ENCODE results near the gene SLC30A7.
A peak's percentile ranks its signal among the peaks of the same experiment; 100 is the strongest.

Gene SLC30A7

DNA sequence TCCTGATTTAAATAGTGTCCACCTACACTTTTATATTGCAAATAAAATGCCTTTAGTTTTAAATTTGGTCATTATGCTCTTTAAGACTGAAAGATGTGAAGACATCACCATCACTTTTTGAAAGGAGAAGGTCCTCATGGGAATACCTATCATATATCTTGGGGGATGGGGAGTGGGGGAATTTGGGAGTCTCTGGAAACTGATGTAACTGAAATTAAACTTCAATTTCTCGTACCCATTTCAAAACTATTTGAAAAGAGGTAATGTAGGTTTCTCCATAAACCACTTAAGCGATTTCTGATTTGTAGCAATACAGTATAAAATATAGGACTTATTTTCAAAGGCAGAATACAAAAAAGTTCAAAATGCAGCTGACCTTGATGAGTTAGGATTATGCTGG, 2.2 kb upstream of the SLC30A7 start:
- Histone ChIP-seq H2AK5ac (ENCODE audit: low read depth, low read length) (no peak overlapping the region), H2AFZ (ENCODE audit: low read length) (no peak overlapping the region), H3K9ac (ENCODE audit: low read depth, low read length, poor library complexity) (no peak overlapping the region), H2BK15ac (ENCODE audit: low read length) (no peak overlapping the region), H3K9me3 (replicated peaks in 1 of 2; ENCODE audit: control insufficient read depth in 2 of 2, insufficient read depth in 1 of 2, low read depth in 1 of 2, low read length in 2 of 2) (peaks cover 8 to 37% of the 10 kb centered on the region in 2 donors), H3K4me3 (ENCODE audit: low read length in 2 of 2) (peak overlapping the region in 1 of 2 donors; percentile 97), H3K4ac (ENCODE audit: low read length) (no peak overlapping the region), H2BK120ac (ENCODE audit: low read depth, low read length) (no peak overlapping the region), H3K23ac (ENCODE audit: low read depth, low read length, poor library complexity) (no peak overlapping the region), H2BK5ac (ENCODE audit: low read length) (no peak overlapping the region), H3K14ac (ENCODE audit: low read length) (no peak overlapping the region), H3K27me3 (ENCODE audit: control insufficient read depth in 3 of 3, insufficient read depth in 3 of 3, low read depth in 1 of 3, low read length in 3 of 3) (no peaks in the 10 kb centered on the region), H3K79me1 (ENCODE audit: low read depth, low read length) (peaks cover 4% of the 10 kb centered on the region), H4K8ac (ENCODE audit: low read depth, low read length) (no peak overlapping the region), H3K36me3 (replicated peaks in 1 of 2; ENCODE audit: control insufficient read depth in 2 of 2, insufficient read depth in 2 of 2, low read length in 2 of 2) (peaks cover 6 to 50% of the 10 kb centered on the region in 2 donors), H2BK12ac (ENCODE audit: low read length) (no peak overlapping the region), H3K4me2 (ENCODE audit: insufficient read depth, low read length, poor library complexity, severe bottlenecking) (no peak overlapping the region), H3K18ac (ENCODE audit: low read length) (no peak overlapping the region), H3K27ac (replicated peaks; ENCODE audit: low read length) (no peak overlapping the region), H3K4me1 (ENCODE audit: control insufficient read depth in 2 of 2, insufficient read depth in 1 of 2, low read depth in 1 of 2, low read length in 2 of 2) (peaks cover 0 to 10% of the 10 kb centered on the region in 2 donors), H4K91ac (ENCODE audit: low read depth, low read length, poor library complexity) (no peak overlapping the region)
- DNase-seq (ENCODE audit: low spot score), result no peak
- no CpG with 5 or more reads among the region's 2 CpGs for WGBS, 2 donors (ENCODE audit: extremely low coverage in 2 of 2, insufficient read length in 2 of 2, insufficient replicate concordance in 1 of 2)

DNA sequence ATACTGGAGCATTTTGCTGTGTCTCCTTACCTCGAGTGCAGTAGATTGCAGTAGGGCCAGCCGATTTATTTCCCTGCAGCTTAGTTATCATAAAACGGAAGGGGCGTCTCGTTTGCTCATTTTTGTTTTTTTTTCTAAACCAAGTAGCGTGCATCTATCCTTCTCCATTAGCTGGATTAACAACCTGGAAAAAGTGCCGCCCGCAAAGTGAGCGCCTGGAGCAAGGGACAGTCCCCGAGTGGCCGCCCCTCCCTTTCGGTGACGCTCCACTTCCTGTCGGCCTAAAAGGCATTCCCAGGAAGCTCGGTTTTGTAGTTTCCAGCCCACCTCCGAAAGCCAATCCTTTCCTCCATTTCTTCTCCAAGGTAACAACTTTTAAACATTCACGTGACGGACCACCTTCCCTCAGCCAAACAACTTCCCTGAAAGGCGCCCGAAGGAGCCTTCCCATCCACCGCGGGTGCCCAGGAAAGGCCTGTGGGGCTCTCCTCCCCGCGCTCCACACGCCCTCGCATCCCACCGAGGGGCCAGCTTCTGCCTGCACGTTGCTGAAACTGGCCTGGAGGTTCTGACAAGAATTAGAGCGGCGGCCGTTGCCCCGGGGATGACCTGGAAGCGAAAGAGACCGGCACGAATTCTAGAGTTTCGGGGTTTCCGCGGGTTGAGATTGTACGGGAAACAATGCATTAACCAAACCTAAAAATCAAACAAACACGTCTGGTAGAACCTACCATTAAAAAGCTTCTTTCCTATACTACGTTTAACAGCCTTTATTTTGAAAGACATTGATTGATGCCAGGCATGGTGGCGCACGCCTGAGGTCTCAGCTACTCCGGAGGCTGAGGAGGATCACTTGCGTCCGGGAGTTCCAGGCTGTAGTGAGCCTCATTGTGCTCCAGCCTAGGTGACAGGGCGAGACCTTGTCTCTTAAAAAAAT, 1.0 kb upstream of the SLC30A7 start, which contains the start of gene EXTL2:
TSS of gene EXTL2 (minus strand) at position 240 of the 937 bp plus-strand sequence. CDS start 6,085 bp downstream, outside the sequence.
- Histone ChIP-seq H3K4me3 (ENCODE audit: low read length in 2 of 2) (peak within 1 kb of the TSS; percentile 93 to 97), H3K9me3 (replicated peaks in 1 of 2; ENCODE audit: control insufficient read depth in 2 of 2, insufficient read depth in 1 of 2, low read depth in 1 of 2, low read length in 2 of 2) (peaks cover 3 to 26% of the 10 kb centered on the region in 2 donors), H2BK5ac (ENCODE audit: low read length) (no peak within 1 kb of the TSS), H3K4me1 (ENCODE audit: control insufficient read depth in 2 of 2, insufficient read depth in 1 of 2, low read depth in 1 of 2, low read length in 2 of 2) (peaks cover 0 to 10% of the 10 kb centered on the region in 2 donors), H2BK120ac (ENCODE audit: low read depth, low read length) (no peak within 1 kb of the TSS), H3K23ac (ENCODE audit: low read depth, low read length, poor library complexity) (peak within 1 kb of the TSS; percentile 94), H3K4me2 (ENCODE audit: insufficient read depth, low read length, poor library complexity, severe bottlenecking) (peak within 1 kb of the TSS; percentile 82), H2AK5ac (ENCODE audit: low read depth, low read length) (no peak within 1 kb of the TSS), H3K14ac (ENCODE audit: low read length) (no peak within 1 kb of the TSS), H2AFZ (ENCODE audit: low read length) (peak within 1 kb of the TSS; percentile 97), H2BK15ac (ENCODE audit: low read length) (peak within 1 kb of the TSS; percentile 14), H2BK12ac (ENCODE audit: low read length) (no peak within 1 kb of the TSS), H3K36me3 (replicated peaks in 1 of 2; ENCODE audit: control insufficient read depth in 2 of 2, insufficient read depth in 2 of 2, low read length in 2 of 2) (peaks cover 9 to 52% of the 10 kb centered on the region in 2 donors), H3K27me3 (ENCODE audit: control insufficient read depth in 3 of 3, insufficient read depth in 3 of 3, low read depth in 1 of 3, low read length in 3 of 3) (no peaks in the 10 kb centered on the region), H4K8ac (ENCODE audit: low read depth, low read length) (no peak within 1 kb of the TSS), H3K18ac (ENCODE audit: low read length) (peak within 1 kb of the TSS; percentile 95), H3K79me1 (ENCODE audit: low read depth, low read length) (peaks cover 3% of the 10 kb centered on the region), H3K27ac (replicated peaks; ENCODE audit: low read length) (peak within 1 kb of the TSS; percentile 89), H3K9ac (ENCODE audit: low read depth, low read length, poor library complexity) (peak within 1 kb of the TSS; percentile 84), H4K91ac (ENCODE audit: low read depth, low read length, poor library complexity) (no peak within 1 kb of the TSS), H3K4ac (ENCODE audit: low read length) (no peak within 1 kb of the TSS)
- DNase-seq (ENCODE audit: low spot score), result peak; percentile 80
- no CpG with 5 or more reads among the region's 47 CpGs for WGBS, 2 donors (ENCODE audit: extremely low coverage in 2 of 2, insufficient read length in 2 of 2, insufficient replicate concordance in 1 of 2)

DNA sequence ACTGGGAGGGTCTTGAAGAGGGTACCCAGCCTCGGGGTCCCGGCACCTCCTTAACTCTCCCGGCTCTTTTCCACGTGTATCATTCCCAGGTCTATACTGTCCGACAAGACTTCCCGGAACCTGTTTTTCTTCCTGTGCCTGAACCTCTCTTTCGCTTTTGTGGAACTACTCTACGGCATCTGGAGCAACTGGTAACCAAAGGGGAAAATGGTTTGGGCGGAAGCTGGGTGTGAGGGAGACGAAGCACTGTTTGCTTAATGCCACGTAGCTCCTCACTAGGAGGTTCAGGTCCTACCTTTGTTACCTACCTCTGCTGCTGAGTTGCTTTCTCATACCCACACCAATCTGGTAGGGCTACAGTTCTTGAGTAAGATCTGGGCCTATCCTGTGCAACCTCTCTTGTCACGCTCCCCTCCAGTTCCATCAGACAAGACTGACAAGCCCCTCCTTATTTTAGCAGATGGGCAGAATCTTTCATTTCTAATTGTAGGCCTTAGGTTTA, 642 bp downstream of the SLC30A7 start:
- H2BK15ac ChIP-seq (ENCODE audit: low read length), result no peak overlapping the region
- peak overlapping the region; percentile 97 for H2AFZ ChIP-seq (ENCODE audit: low read length)
- H3K9me3 ChIP-seq (replicated peaks in 1 of 2; ENCODE audit: control insufficient read depth in 2 of 2, insufficient read depth in 1 of 2, low read depth in 1 of 2, low read length in 2 of 2), result peaks cover 0 to 10% of the 10 kb centered on the region in 2 donors
- peaks cover 3% of the 10 kb centered on the region for H3K79me1 ChIP-seq (ENCODE audit: low read depth, low read length)
- no peak overlapping the region for H2AK5ac ChIP-seq (ENCODE audit: low read depth, low read length)
- no peak overlapping the region for H3K4ac ChIP-seq (ENCODE audit: low read length)
- peaks cover 0 to 10% of the 10 kb centered on the region in 2 donors for H3K4me1 ChIP-seq (ENCODE audit: control insufficient read depth in 2 of 2, insufficient read depth in 1 of 2, low read depth in 1 of 2, low read length in 2 of 2)
- no peak overlapping the region for H4K8ac ChIP-seq (ENCODE audit: low read depth, low read length)
- peaks cover 7 to 57% of the 10 kb centered on the region in 2 donors for H3K36me3 ChIP-seq (replicated peaks in 1 of 2; ENCODE audit: control insufficient read depth in 2 of 2, insufficient read depth in 2 of 2, low read length in 2 of 2)
- no peaks in the 10 kb centered on the region for H3K27me3 ChIP-seq (ENCODE audit: control insufficient read depth in 3 of 3, insufficient read depth in 3 of 3, low read depth in 1 of 3, low read length in 3 of 3)
- peak overlapping the region; percentile 93 to 97 for H3K4me3 ChIP-seq (ENCODE audit: low read length in 2 of 2)
- no peak overlapping the region for H3K18ac ChIP-seq (ENCODE audit: low read length)
- H4K91ac ChIP-seq (ENCODE audit: low read depth, low read length, poor library complexity), result no peak overlapping the region
- H3K27ac ChIP-seq (replicated peaks; ENCODE audit: low read length), result no peak overlapping the region
- no peak overlapping the region for H3K14ac ChIP-seq (ENCODE audit: low read length)
- no peak for DNase-seq (ENCODE audit: low spot score)
- WGBS, 2 donors (ENCODE audit: extremely low coverage in 2 of 2, insufficient read length in 2 of 2, insufficient replicate concordance in 1 of 2), result no CpG with 5 or more reads among the region's 12 CpGs
- H3K23ac ChIP-seq (ENCODE audit: low read depth, low read length, poor library complexity), result no peak overlapping the region
- peak overlapping the region; percentile 82 for H3K4me2 ChIP-seq (ENCODE audit: insufficient read depth, low read length, poor library complexity, severe bottlenecking)
- no peak overlapping the region for H2BK120ac ChIP-seq (ENCODE audit: low read depth, low read length)
- no peak overlapping the region for H2BK5ac ChIP-seq (ENCODE audit: low read length)
- H2BK12ac ChIP-seq (ENCODE audit: low read length), result no peak overlapping the region
- peak overlapping the region; percentile 82 for H3K9ac ChIP-seq (ENCODE audit: low read depth, low read length, poor library complexity)

DNA sequence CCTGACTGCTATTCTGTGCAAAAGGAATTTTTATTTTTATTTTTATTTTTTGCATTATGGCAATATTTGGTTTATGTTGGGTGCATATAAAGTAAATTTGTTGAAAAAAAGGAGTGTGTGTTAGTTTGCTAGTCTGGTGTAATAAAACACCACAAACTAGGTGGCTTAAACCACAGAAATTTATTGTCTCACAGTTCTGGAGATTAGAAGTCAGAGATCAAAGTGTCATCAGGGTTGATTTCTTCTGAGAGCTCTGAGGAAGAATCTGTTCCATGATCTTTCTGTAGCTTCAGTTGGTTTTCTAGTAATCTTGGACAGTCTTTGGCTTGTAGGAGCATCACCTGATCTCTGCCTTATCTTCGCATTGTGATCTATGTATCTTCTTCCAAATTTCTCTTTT, 6.5 kb downstream of the SLC30A7 start:
- H3K18ac ChIP-seq (ENCODE audit: low read length), result no peak overlapping the region
- H2AK5ac ChIP-seq (ENCODE audit: low read depth, low read length), result no peak overlapping the region
- H3K9me3 ChIP-seq (replicated peaks in 1 of 2; ENCODE audit: control insufficient read depth in 2 of 2, insufficient read depth in 1 of 2, low read depth in 1 of 2, low read length in 2 of 2), result peaks cover 3 to 23% of the 10 kb centered on the region in 2 donors
- H4K91ac ChIP-seq (ENCODE audit: low read depth, low read length, poor library complexity), result no peak overlapping the region
- DNase-seq (ENCODE audit: low spot score), result no peak
- no peak overlapping the region for H3K4me3 ChIP-seq (ENCODE audit: low read length in 2 of 2)
- peaks cover 5% of the 10 kb centered on the region for H3K79me1 ChIP-seq (ENCODE audit: low read depth, low read length)
- no peak overlapping the region for H2BK15ac ChIP-seq (ENCODE audit: low read length)
- H3K14ac ChIP-seq (ENCODE audit: low read length), result no peak overlapping the region
- H3K27ac ChIP-seq (replicated peaks; ENCODE audit: low read length), result no peak overlapping the region
- no peaks in the 10 kb centered on the region for H3K27me3 ChIP-seq (ENCODE audit: control insufficient read depth in 3 of 3, insufficient read depth in 3 of 3, low read depth in 1 of 3, low read length in 3 of 3)
- no peak overlapping the region for H4K8ac ChIP-seq (ENCODE audit: low read depth, low read length)
- H3K36me3 ChIP-seq (replicated peaks in 1 of 2; ENCODE audit: control insufficient read depth in 2 of 2, insufficient read depth in 2 of 2, low read length in 2 of 2), result peaks cover 7 to 100% of the 10 kb centered on the region in 2 donors
- H3K4me1 ChIP-seq (ENCODE audit: control insufficient read depth in 2 of 2, insufficient read depth in 1 of 2, low read depth in 1 of 2, low read length in 2 of 2), result peaks cover 3 to 4% of the 10 kb centered on the region in 2 donors
- no peak overlapping the region for H3K4ac ChIP-seq (ENCODE audit: low read length)
- H2BK12ac ChIP-seq (ENCODE audit: low read length), result no peak overlapping the region
- no peak overlapping the region for H3K9ac ChIP-seq (ENCODE audit: low read depth, low read length, poor library complexity)
- H2BK5ac ChIP-seq (ENCODE audit: low read length), result no peak overlapping the region
- no peak overlapping the region for H3K4me2 ChIP-seq (ENCODE audit: insufficient read depth, low read length, poor library complexity, severe bottlenecking)
- H2BK120ac ChIP-seq (ENCODE audit: low read depth, low read length), result no peak overlapping the region
- H3K23ac ChIP-seq (ENCODE audit: low read depth, low read length, poor library complexity), result no peak overlapping the region
- no peak overlapping the region for H2AFZ ChIP-seq (ENCODE audit: low read length)
- no CpG with 5 or more reads among the region's 1 CpG for WGBS, 2 donors (ENCODE audit: extremely low coverage in 2 of 2, insufficient read length in 2 of 2, insufficient replicate concordance in 1 of 2)
